ENCODE data around the gene GFOD1.

DNA sequence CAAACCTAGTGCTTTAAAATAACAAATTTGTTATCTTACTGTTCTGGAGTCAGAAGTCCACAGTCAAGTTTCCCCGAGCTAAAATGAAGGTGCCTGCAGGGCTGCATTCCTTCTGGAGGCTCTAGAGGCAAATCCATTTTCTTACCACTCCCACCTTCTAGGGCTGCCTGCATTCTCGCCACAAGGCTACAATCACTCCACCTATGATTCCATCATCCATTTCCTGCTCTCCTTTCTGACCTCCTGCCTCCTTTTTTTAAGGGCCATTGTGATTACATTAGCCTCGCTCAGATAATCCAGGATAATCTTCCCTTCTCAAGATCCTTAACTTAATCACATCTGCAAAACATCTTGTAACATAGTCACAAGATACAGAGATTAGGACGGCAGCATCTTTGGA, 44.6 kb upstream of the GFOD1 start:
- TF ChIP-seq, protein P1, sequence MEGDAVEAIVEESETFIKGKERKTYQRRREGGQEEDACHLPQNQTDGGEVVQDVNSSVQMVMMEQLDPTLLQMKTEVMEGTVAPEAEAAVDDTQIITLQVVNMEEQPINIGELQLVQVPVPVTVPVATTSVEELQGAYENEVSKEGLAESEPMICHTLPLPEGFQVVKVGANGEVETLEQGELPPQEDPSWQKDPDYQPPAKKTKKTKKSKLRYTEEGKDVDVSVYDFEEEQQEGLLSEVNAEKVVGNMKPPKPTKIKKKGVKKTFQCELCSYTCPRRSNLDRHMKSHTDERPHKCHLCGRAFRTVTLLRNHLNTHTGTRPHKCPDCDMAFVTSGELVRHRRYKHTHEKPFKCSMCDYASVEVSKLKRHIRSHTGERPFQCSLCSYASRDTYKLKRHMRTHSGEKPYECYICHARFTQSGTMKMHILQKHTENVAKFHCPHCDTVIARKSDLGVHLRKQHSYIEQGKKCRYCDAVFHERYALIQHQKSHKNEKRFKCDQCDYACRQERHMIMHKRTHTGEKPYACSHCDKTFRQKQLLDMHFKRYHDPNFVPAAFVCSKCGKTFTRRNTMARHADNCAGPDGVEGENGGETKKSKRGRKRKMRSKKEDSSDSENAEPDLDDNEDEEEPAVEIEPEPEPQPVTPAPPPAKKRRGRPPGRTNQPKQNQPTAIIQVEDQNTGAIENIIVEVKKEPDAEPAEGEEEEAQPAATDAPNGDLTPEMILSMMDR (IDR thresholded peaks at IDR 0.05): no peak
- TF ChIP-seq POLR2A (IDR thresholded peaks at IDR 0.05): no peak

All from esophagus squamous epithelium (tissue), 4 donors.